CD8-positive, alpha-beta memory T cell (primary cell): ENCODE results near the gene ESF1. TPM values are rescaled to one million over a fixed set of nuclear protein-coding genes. Genes with fewer than 3 reads are reported as not detected.

ENCODE experiments used
- CTCF ChIA-PET: fragments of 350-600 bp; sonication (Branson Sonifier 250); formaldehyde crosslinking; loops from one replicate; lab custom pipeline; 2021; ENCODE audit warnings: antibody characterized with exemption; lab: Charles Lee
- POLR2A ChIA-PET: fragments of 350-600 bp; sonication (Branson Sonifier 250); formaldehyde crosslinking; loops from one replicate; lab custom pipeline; 2021; ENCODE audit warnings: antibody characterized with exemption; lab: Charles Lee
- DNase-seq, 5 donors: peaks; one replicate each; pipeline versions ENCODE4 v3.0.0 to v3.0.0-alpha.2; 2020 to 2022; ENCODE audit warnings: mixed read lengths in 1 of 5
- H3K27ac ChIP-seq: one replicate; pipeline ENCODE4 v1.7.0; 2013; ENCODE audit warnings: low read depth, mild to moderate bottlenecking, low read length, moderate library complexity
- H3K27me3 ChIP-seq: 2 replicates; pipeline ENCODE4 v1.7.0; 2013; ENCODE audit warnings: low read length, mild to moderate bottlenecking; ENCODE audit not compliant: insufficient read depth, poor library complexity, severe bottlenecking
- H3K36me3 ChIP-seq: 2 replicates; pipeline ENCODE4 v1.7.0; 2013; ENCODE audit warnings: mild to moderate bottlenecking, low read length, moderate library complexity; ENCODE audit not compliant: insufficient read depth
- H3K4me1 ChIP-seq: 2 replicates; pipeline ENCODE4 v1.7.0; 2013; ENCODE audit warnings: mild to moderate bottlenecking, low read length, moderate library complexity; ENCODE audit not compliant: insufficient read depth
- H3K4me3 ChIP-seq: 2 replicates; pipeline ENCODE4 v1.7.0; 2013; ENCODE audit warnings: mild to moderate bottlenecking, low read length
- H3K9me3 ChIP-seq: 2 replicates; pipeline ENCODE4 v1.7.0; 2013; ENCODE audit warnings: mild to moderate bottlenecking, low read length
- H3K27ac Mint-ChIP-seq, 8 donors: one replicate each; pipeline ENCODE4 v1.8.0; 2020 to 2021; ENCODE audit warnings: mixed read lengths in 8 of 8, mild to moderate bottlenecking in 6 of 8, inconsistent platforms in 3 of 8, moderate library complexity in 3 of 8
- H3K27me3 Mint-ChIP-seq, 2 donors: one replicate each; pipeline ENCODE4 v1.8.0; 2020 to 2021; ENCODE audit warnings: mixed read lengths in 2 of 2, mild to moderate bottlenecking in 1 of 2, moderate library complexity in 1 of 2
- H3K36me3 Mint-ChIP-seq, 3 donors: one replicate each; pipeline ENCODE4 v1.8.0; 2020 to 2021; ENCODE audit warnings: mixed read lengths in 3 of 3, inconsistent platforms in 1 of 3, mild to moderate bottlenecking in 1 of 3
- H3K4me1 Mint-ChIP-seq, 3 donors: one replicate each; pipeline ENCODE4 v1.8.0; 2020 to 2021; ENCODE audit warnings: mixed read lengths in 3 of 3, inconsistent platforms in 1 of 3, mild to moderate bottlenecking in 1 of 3
- H3K4me3 Mint-ChIP-seq, 7 donors: one replicate each; pipeline ENCODE4 v1.8.0; 2020 to 2021; ENCODE audit warnings: mixed read lengths in 7 of 7, mild to moderate bottlenecking in 6 of 7, moderate library complexity in 4 of 7, inconsistent platforms in 2 of 7
- H3K9me3 Mint-ChIP-seq, 5 donors: one replicate each; pipeline ENCODE4 v1.8.0; 2020 to 2022; ENCODE audit warnings: mixed read lengths in 5 of 5, mild to moderate bottlenecking in 3 of 5, moderate library complexity in 2 of 5, inconsistent platforms in 1 of 5
- polyA plus RNA-seq: library from polyadenylated mRNA; unstranded; fragments of 300-500 nt; fragmentation: Illumina TruSeq; gene quantifications from one replicate; pipeline ENCODE4 v1.2.3, GENCODE V29; 2021
- total RNA-seq, 2 experiments: library from RNA; stranded (reverse); gene quantifications; one replicate each; pipeline ENCODE4 v1.2.3, GENCODE V29; 2021

Gene ESF1
- total and polyA plus RNA-seq, 3 experiments from 2014 or later = 7.5 to 27.1 (median 25.6) TPM

DNA sequence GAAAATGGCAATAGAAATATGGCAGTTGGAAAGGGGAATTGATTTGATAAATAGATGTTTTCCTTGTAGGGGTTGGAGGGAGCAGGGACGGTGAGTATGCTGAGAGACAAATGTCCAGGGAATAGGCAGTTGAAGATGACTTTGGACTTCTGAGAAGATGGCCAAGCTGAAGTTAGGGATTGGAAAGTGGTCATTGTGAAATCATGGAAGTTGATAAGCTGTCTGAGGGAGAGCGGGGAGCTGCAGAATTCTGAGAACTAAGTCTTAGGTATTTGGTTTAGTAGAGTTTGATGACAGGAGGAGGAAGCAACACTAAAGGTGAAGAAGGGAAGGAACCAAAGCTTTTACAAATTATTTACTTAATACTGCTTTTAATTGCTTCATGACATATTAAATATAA lies 15.3 kb upstream of the ESF1 start:
- no peak overlapping the region for H3K4me3 Mint-ChIP-seq
- no peak overlapping the region for H3K27ac ChIP-seq
- no peaks in the 10 kb centered on the region for H3K27me3 Mint-ChIP-seq
- no peaks in the 10 kb centered on the region for H3K4me1 ChIP-seq
- no peaks in the 10 kb centered on the region for H3K9me3 ChIP-seq
- no peaks in the 10 kb centered on the region for H3K9me3 Mint-ChIP-seq
- no peaks in the 10 kb centered on the region for H3K27me3 ChIP-seq
- CTCF ChIA-PET = interaction anchor here (0.8 kb wide), 1 partner anchor 10 kb away, joined by 3 read pairs; no protein-coding TSS in a partner anchor
- POLR2A ChIA-PET = no interaction called here
- H3K36me3 Mint-ChIP-seq = peaks cover 0 to 84% (median 30%) of the 10 kb centered on the region in 3 donors
- peak overlapping the region in 3 of 8 donors; percentile 21 to 55 (median 54) for H3K27ac Mint-ChIP-seq
- no peak overlapping the region for H3K4me3 ChIP-seq
- H3K36me3 ChIP-seq = peaks cover 41% of the 10 kb centered on the region
- no peak for DNase-seq
- peaks cover 0 to 7% (median 5%) of the 10 kb centered on the region in 3 donors for H3K4me1 Mint-ChIP-seq

DNA sequence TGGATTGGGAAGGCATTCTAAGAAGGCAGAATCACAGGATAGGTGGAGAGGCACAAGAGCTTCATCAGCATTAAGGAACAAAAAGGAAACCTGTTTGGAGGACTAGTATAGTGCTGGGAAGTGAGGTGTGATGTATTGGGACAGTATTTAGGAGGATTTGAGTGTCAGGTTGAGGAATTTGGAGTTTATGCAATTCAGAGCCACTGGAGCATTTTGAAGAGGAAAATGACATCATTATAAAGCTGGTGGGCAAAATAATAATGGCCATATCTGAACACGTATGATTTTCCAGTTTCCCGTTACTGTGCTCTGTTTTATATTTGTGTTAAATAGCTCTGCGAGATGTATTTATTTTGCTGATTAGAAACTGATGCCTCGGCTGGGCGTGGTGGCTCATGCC lies 14.3 kb upstream of the ESF1 start:
- no peak for DNase-seq
- Mint-ChIP-seq H3K27me3 (no peaks in the 10 kb centered on the region), H3K36me3 (peaks cover 5 to 85% (median 31%) of the 10 kb centered on the region in 3 donors), H3K27ac (peak overlapping the region in 1 of 8 donors; percentile 34), H3K9me3 (no peaks in the 10 kb centered on the region), H3K4me3 (no peak overlapping the region), H3K4me1 (peaks cover 0 to 7% (median 5%) of the 10 kb centered on the region in 3 donors)
- H3K36me3 ChIP-seq = peaks cover 50% of the 10 kb centered on the region
- no peaks in the 10 kb centered on the region for H3K9me3 ChIP-seq
- ChIA-PET CTCF (interaction anchor here (1.1 kb wide), 1 partner anchor 18 kb away, joined by 3 read pairs; no protein-coding TSS in a partner anchor), POLR2A (no interaction called here)
- no peaks in the 10 kb centered on the region for H3K27me3 ChIP-seq
- H3K4me3 ChIP-seq = no peak overlapping the region
- no peaks in the 10 kb centered on the region for H3K4me1 ChIP-seq
- H3K27ac ChIP-seq = no peak overlapping the region

DNA sequence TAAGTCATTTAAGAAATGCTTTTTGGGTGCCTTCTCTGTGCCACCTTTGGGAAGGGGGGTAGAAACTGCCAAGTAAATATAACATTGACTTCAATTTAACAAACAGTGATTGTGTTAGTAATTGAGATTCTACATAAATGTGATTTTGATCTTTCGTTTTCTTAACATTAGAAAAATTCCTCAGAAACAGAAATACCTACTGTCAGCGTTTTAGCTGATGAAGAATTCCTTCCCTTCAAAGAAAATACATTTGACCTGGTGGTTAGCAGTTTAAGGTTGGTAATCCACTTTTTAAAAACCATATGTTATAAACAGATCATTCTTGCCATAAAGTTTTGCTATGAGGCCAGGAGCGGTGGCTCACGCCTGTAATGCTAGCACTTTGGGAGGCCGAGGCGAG lies 9.9 kb upstream of the ESF1 start:
- ChIA-PET POLR2A (no interaction called here), CTCF (no interaction called here)
- Mint-ChIP-seq H3K9me3 (no peaks in the 10 kb centered on the region), H3K4me1 (peaks cover 17 to 22% (median 22%) of the 10 kb centered on the region in 3 donors), H3K4me3 (no peak overlapping the region), H3K27me3 (no peaks in the 10 kb centered on the region), H3K36me3 (peaks cover 12 to 91% (median 38%) of the 10 kb centered on the region in 3 donors), H3K27ac (no peak overlapping the region)
- no peak for DNase-seq
- H3K27ac ChIP-seq = no peak overlapping the region
- H3K36me3 ChIP-seq = peaks cover 54% of the 10 kb centered on the region
- H3K4me1 ChIP-seq = no peaks in the 10 kb centered on the region
- no peaks in the 10 kb centered on the region for H3K9me3 ChIP-seq
- no peaks in the 10 kb centered on the region for H3K27me3 ChIP-seq
- H3K4me3 ChIP-seq = no peak overlapping the region

DNA sequence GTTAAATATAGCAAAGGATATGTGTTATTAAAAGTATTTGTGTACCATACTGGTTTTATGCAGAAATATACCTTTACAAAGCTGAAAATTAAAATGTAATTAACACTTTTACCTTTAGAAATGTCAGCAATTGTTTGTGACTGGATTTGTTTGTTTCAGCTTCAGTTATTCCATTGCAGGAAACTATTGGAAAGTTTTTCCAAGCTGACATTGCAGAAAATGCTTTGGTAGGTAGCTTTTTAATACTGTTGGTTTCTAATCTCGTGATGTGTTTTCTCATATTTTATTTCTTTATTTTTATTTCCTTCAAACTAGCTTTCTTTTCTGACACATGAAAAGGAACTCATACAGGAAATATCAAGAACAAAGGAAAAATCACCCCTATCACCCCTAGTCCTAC lies 8.3 kb upstream of the ESF1 start:
- H3K27ac Mint-ChIP-seq = no peak overlapping the region
- Histone ChIP-seq H3K27me3 (no peaks in the 10 kb centered on the region), H3K36me3 (peaks cover 51% of the 10 kb centered on the region), H3K4me1 (no peaks in the 10 kb centered on the region), H3K27ac (no peak overlapping the region), H3K9me3 (no peaks in the 10 kb centered on the region), H3K4me3 (no peak overlapping the region)
- no peak for DNase-seq
- peaks cover 15 to 29% (median 26%) of the 10 kb centered on the region in 3 donors for H3K4me1 Mint-ChIP-seq
- no peak overlapping the region for H3K4me3 Mint-ChIP-seq
- H3K27me3 Mint-ChIP-seq = no peaks in the 10 kb centered on the region
- H3K36me3 Mint-ChIP-seq = peaks cover 12 to 86% (median 36%) of the 10 kb centered on the region in 3 donors
- no peaks in the 10 kb centered on the region for H3K9me3 Mint-ChIP-seq
- POLR2A ChIA-PET = no interaction called here
- CTCF ChIA-PET = no interaction called here

DNA sequence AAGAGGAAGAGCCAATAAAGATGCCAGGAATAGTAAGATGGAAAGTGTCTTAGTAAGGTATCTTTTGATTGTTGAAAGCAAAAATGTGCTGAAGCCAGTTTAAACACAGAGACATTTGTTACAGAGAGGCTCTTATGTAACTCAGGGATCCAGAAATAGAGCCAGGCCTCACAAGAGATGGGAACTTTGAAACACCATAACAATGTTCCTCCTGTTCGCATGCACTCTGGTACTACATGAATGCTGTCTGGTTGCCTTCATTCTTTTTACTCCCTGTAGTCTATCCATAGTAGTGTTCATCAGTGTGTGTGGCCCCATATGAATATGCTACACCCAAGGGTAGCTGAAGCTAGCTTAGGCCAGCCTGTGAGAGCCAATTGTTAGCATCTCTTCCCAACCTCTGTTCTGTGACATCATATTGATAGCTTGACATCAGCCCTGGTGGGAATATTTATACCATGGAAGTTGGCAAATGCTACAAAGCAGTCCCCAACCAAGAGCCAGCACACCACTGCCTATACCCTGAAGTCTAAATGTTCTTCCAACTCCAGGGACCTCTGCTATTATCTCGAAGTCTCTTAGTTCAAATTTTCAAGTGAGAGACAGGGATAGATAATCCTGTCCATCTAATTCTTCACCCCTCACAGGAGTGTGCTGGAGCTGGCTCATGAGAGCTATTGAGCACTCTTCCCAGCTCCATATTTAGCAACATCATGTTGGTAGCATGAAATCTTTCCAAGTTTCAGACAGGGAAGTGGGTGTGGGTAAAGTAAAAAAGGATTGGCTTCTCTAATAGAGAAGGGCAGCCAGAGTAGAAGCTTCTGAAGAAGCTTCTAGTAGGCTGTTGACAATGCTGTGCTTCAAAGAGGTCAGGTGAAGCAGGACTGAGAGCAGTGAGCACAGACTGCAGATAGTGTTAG lies 7.1 kb upstream of the ESF1 start:
- ChIA-PET POLR2A (no interaction called here), CTCF (no interaction called here)
- H3K27me3 ChIP-seq = no peaks in the 10 kb centered on the region
- H3K4me1 Mint-ChIP-seq = peaks cover 22 to 38% (median 34%) of the 10 kb centered on the region in 3 donors
- peaks cover 4% of the 10 kb centered on the region for H3K4me1 ChIP-seq
- H3K9me3 ChIP-seq = no peaks in the 10 kb centered on the region
- peaks cover 12 to 83% (median 33%) of the 10 kb centered on the region in 3 donors for H3K36me3 Mint-ChIP-seq
- no peak overlapping the region for H3K4me3 Mint-ChIP-seq
- H3K27ac Mint-ChIP-seq = peak overlapping the region in 5 of 8 donors; percentile 3 to 79 (median 49)
- H3K36me3 ChIP-seq = peaks cover 45% of the 10 kb centered on the region
- no peak overlapping the region for H3K27ac ChIP-seq
- H3K27me3 Mint-ChIP-seq = no peaks in the 10 kb centered on the region
- no peak for DNase-seq
- H3K9me3 Mint-ChIP-seq = no peaks in the 10 kb centered on the region
- no peak overlapping the region for H3K4me3 ChIP-seq

DNA sequence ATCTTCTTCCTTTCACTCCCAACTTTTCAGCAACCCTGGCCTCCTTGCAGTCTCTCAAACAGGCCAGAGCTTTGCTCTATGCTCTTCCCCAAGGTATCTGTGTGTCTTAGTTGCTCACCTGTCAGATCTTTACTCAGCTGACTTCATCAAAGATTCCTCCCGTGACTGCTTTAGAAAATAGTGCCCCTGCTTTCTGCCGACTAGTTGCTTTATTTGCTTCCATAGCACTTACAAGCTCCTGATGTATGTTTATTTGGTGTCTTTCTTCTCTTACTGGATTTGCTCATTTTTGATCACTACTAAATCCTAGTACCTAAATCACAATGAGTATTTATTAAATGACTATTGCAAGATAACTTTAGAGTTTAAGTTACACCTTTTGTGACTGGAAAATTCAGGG lies 6.0 kb upstream of the ESF1 start:
- H3K36me3 ChIP-seq = peaks cover 36% of the 10 kb centered on the region
- Mint-ChIP-seq H3K9me3 (no peaks in the 10 kb centered on the region), H3K36me3 (peaks cover 12 to 79% (median 27%) of the 10 kb centered on the region in 3 donors), H3K4me3 (no peak overlapping the region), H3K27me3 (no peaks in the 10 kb centered on the region), H3K27ac (peak overlapping the region in 1 of 8 donors; percentile 41), H3K4me1 (peaks cover 33 to 48% (median 45%) of the 10 kb centered on the region in 3 donors)
- no peak for DNase-seq
- no peak overlapping the region for H3K27ac ChIP-seq
- no peak overlapping the region for H3K4me3 ChIP-seq
- ChIA-PET CTCF (interaction anchor here (1.3 kb wide), 1 partner anchor 10 kb away, joined by 3 read pairs; no protein-coding TSS in a partner anchor), POLR2A (no interaction called here)
- H3K27me3 ChIP-seq = no peaks in the 10 kb centered on the region
- peaks cover 15% of the 10 kb centered on the region for H3K4me1 ChIP-seq
- H3K9me3 ChIP-seq = no peaks in the 10 kb centered on the region

DNA sequence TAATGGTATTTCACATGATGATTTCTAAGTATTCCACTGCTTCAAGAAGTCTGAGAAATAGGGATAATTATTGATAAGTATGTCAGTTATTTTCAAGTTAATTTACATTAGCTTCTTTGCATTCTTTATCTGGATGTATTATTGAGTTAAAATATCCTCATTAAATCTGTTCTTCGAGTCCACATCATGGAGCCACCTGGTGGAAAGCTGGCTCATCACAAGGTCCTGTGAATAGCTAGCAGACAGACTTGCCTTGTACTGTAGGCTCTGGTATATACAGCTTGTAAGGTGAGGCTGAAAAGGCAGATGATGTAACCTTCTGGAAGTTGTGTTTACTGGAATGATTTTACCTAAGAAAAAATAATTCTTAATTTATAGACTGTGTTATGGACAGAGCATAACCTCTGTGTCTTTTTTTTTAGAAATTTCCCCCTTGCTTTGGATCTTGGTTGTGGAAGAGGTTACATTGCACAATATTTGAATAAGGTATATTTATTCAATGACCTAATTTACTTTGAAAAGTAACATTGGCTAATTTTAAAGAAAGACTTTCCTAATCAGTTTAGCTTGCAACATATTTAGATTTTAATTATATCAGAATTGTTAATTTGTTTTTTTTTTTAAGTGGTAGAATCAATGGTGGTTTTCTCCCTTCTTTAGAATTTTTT lies 3.6 kb upstream of the ESF1 start:
- no peaks in the 10 kb centered on the region for H3K9me3 Mint-ChIP-seq
- Histone ChIP-seq H3K27me3 (no peaks in the 10 kb centered on the region), H3K27ac (no peak overlapping the region), H3K4me3 (no peak overlapping the region), H3K4me1 (peaks cover 25% of the 10 kb centered on the region), H3K36me3 (peaks cover 20% of the 10 kb centered on the region), H3K9me3 (no peaks in the 10 kb centered on the region)
- H3K4me3 Mint-ChIP-seq = peak overlapping the region in 2 of 7 donors; percentile 40 to 67
- POLR2A ChIA-PET = interaction anchor here (0.6 kb wide), 1 partner anchor 39 kb away, joined by 8 read pairs; no protein-coding TSS in a partner anchor
- peak in 2 of 5 donors; percentile 9 to 56 for DNase-seq
- no peaks in the 10 kb centered on the region for H3K27me3 Mint-ChIP-seq
- peaks cover 48 to 71% (median 67%) of the 10 kb centered on the region in 3 donors for H3K4me1 Mint-ChIP-seq
- H3K27ac Mint-ChIP-seq = peak overlapping the region in 4 of 8 donors; percentile 42 to 60 (median 52)
- peaks cover 7 to 69% (median 18%) of the 10 kb centered on the region in 3 donors for H3K36me3 Mint-ChIP-seq
- CTCF ChIA-PET = interaction anchor here (1.2 to 1.6 kb wide), 4 partner anchors 11 to 177 kb away, joined by 4 to 6 read pairs (median 4); no protein-coding TSS in a partner anchor
